ENCODE data around the gene KLHL22. TPM values are rescaled to one million over a fixed set of nuclear protein-coding genes. Genes with fewer than 3 reads are reported as not detected.

The KLHL22 gene
- total and polyA plus RNA-seq, 2 of the 8 experiments (the other 6 are each of a cell fraction or from before 2014, with no cell fraction given) = 9.4 to 16.2 TPM

GRCh38 chr22:20424568-20424931 is 71.0 kb downstream of the KLHL22 start:
- H2BK120ac ChIP-seq (replicated peaks; ENCODE audit: low read depth, low read length) = no peak overlapping the region
- peaks cover 0 to 8% (median 6%) of the 10 kb centered on the region in 4 experiments; a peak in 5 of 7 replicates for H3K4me1 ChIP-seq (replicated peaks in 1 of 4; ENCODE audit: control insufficient read depth in 3 of 4, insufficient read depth in 4 of 4, low read length in 3 of 4)
- no peak overlapping the region for H3K18ac ChIP-seq (ENCODE audit: extremely low read depth, low read length)
- H3K56ac ChIP-seq (replicated peaks; ENCODE audit: insufficient read length, low read depth, low read length) = no peak overlapping the region
- no peak overlapping the region for H3K4me3 ChIP-seq (ENCODE audit: extremely low read depth in 1 of 4, insufficient read depth in 2 of 4, low read depth in 3 of 4, low read length in 4 of 4)
- ChIA-PET POLR2A (ENCODE audit: partially characterized antibody) (interaction anchor here (0.7 to 1.1 kb wide), 3 partner anchors 12 to 29 kb away, joined by 3 read pairs; no protein-coding TSS in a partner anchor), CTCF (ENCODE audit: partially characterized antibody) (interaction anchor here (1.8 kb wide), 1 partner anchor 32 kb away, joined by 6 read pairs; no protein-coding TSS in a partner anchor)
- no peak overlapping the region for H2BK20ac ChIP-seq (ENCODE audit: low read length)
- no peak overlapping the region for H3K14ac ChIP-seq (ENCODE audit: insufficient read length)
- no peak overlapping the region for H3K4me2 ChIP-seq (ENCODE audit: insufficient read depth in 1 of 2, low read depth in 2 of 2, low read length in 2 of 2)
- H4K91ac ChIP-seq (replicated peaks; ENCODE audit: insufficient read length, low read length) = no peak overlapping the region
- H3K36me3 ChIP-seq (ENCODE audit: control insufficient read depth in 2 of 4, insufficient read depth in 4 of 4, low read length in 3 of 4) = no peaks in the 10 kb centered on the region
- H3K23ac ChIP-seq (ENCODE audit: insufficient read length) = no peak overlapping the region
- H3K23me2 ChIP-seq (ENCODE audit: low read depth, low read length) = peaks cover 7% of the 10 kb centered on the region; the same call in 1 of the 2 replicates
- no peak for DNase-seq (ENCODE audit: low read depth in 1 of 2, low spot score in 2 of 2)
- no peak overlapping the region for H2AK5ac ChIP-seq (ENCODE audit: low read depth, low read length)
- peaks cover 2 to 14% (median 10%) of the 10 kb centered on the region in 4 experiments for H3K27me3 ChIP-seq (replicated peaks in 1 of 4; ENCODE audit: control insufficient read depth in 3 of 4, extremely low read depth in 1 of 4, insufficient read depth in 3 of 4, low read length in 3 of 4)
- no peak overlapping the region for H4K5ac ChIP-seq (ENCODE audit: insufficient read length, low read depth, low read length)
- no peaks in the 10 kb centered on the region for H3K79me2 ChIP-seq (ENCODE audit: control insufficient read depth in 1 of 2, insufficient read depth in 2 of 2, low read length in 2 of 2)
- H2AFZ ChIP-seq (ENCODE audit: low read length) = no peak overlapping the region
- no peak overlapping the region for H3K9ac ChIP-seq (replicated peaks in 1 of 4; ENCODE audit: extremely low read depth in 1 of 4, low read depth in 3 of 4, low read length in 3 of 4)
- no peak overlapping the region for H3K27ac ChIP-seq (ENCODE audit: low read depth, low read length)
- H3K9me3 ChIP-seq (ENCODE audit: insufficient read depth in 2 of 2, low read depth in 1 of 2, low read length in 1 of 2) = no peaks in the 10 kb centered on the region
- H3K4ac ChIP-seq (replicated peaks; ENCODE audit: insufficient read length, low read depth, low read length) = no peak overlapping the region
- FAIRE-seq = no peak
- 92% methylated on average over 11 of the region's 15 CpGs; no CpG with 5 or more reads in 1 of the 2 experiments for WGBS, 2 experiments (ENCODE audit: extremely low coverage in 1 of 2, insufficient coverage in 1 of 2, insufficient read length in 1 of 2, insufficient replicate concordance in 2 of 2, low coverage in 1 of 2, low lambda C conversion rate in 2 of 2, missing lambda C conversion rate in 1 of 2)
- H4K20me1 ChIP-seq (replicated peaks in 1 of 2; ENCODE audit: control insufficient read depth in 1 of 2, insufficient read depth in 2 of 2, low read length in 2 of 2) = peaks cover 2 to 15% of the 10 kb centered on the region in 2 experiments
- H2BK15ac ChIP-seq (ENCODE audit: low read length) = no peak overlapping the region
- H4K8ac ChIP-seq (ENCODE audit: extremely low read depth, insufficient read depth, low read length) = no peak overlapping the region
- H2BK12ac ChIP-seq (ENCODE audit: low read depth, low read length) = no peak overlapping the region
- H2BK5ac ChIP-seq (ENCODE audit: low read depth, low read length) = no peak overlapping the region
- H3K79me1 ChIP-seq (ENCODE audit: low read depth, low read length) = no peaks in the 10 kb centered on the region; the same call in 1 of the 2 replicates
- TF ChIP-seq POU5F1 (IDR thresholded peaks at IDR 0.05; ENCODE audit: low read depth, low read length) = no peak
- no peak for TF ChIP-seq CTCF (IDR thresholded peaks at IDR 0.05; ENCODE audit: control extremely low read depth in 1 of 3, insufficient read depth in 1 of 3, low read depth in 1 of 3, low read length in 3 of 3)
- TF ChIP-seq KDM1A (IDR thresholded peaks at IDR 0.05; ENCODE audit: borderline replicate concordance, low read length) = no peak
- TF ChIP-seq TCF12 (IDR thresholded peaks at IDR 0.05; ENCODE audit: low read depth, low read length) = no peak
- TF ChIP-seq MAFK (IDR thresholded peaks at IDR 0.05; ENCODE audit: low read depth, low read length) = no peak
- no peak for TF ChIP-seq ZNF274 (IDR thresholded peaks at IDR 0.05; ENCODE audit: borderline replicate concordance, extremely low read depth, low read length)
- no peak for TF ChIP-seq YY1 (IDR thresholded peaks at IDR 0.05; ENCODE audit: low read depth, low read length)
- no peak for TF ChIP-seq PHF8 (conservative IDR thresholded peaks at IDR 0.05; ENCODE audit: low read depth, low read length)
- no peak for TF ChIP-seq RXRA (IDR thresholded peaks at IDR 0.05; ENCODE audit: insufficient read depth, low read depth, low read length)
- no peak for TF ChIP-seq FOSL1 (IDR thresholded peaks at IDR 0.05; ENCODE audit: insufficient read depth, low read depth, low read length)
- TF ChIP-seq RAD21 (IDR thresholded peaks at IDR 0.05 in 1 of 2, conservative IDR thresholded peaks at IDR 0.05 in 1 of 2; ENCODE audit: low read depth in 2 of 2, low read length in 2 of 2) = no peak

Measured in H1 (cell line).